ENCODE measurements around the gene FRS3.

DNA sequence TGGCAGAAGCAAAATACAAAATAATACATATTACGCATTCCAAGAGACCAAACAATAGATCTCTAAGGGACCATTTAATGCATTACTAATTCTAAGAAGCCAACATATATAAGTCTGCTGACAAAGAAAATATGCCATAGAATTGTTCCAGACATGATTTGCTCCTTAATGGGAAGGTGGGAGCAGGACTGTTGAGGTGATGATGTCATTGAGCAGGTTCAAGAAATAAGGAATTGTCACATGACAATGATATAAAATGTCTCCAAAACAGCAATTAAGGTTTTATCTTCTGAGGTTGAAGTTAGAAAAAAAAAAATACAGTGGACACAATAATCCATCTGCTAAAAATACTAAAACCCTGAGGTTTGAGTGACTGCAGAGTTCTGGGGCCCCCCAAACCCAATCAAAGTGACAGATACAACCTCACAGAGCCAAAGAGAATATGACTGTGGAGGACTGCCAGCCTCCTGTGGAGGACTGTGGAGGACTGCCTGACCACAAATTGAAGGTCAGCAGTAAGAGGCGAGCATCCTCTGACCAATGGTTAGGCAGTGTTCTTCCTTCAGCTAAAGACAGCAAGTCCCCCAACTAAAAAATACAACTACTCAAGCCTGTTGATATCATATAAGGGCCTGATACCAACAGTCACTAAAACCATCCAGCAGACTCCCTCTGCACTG is 46.8 kb upstream of the FRS3 start:
- TF ChIP-seq, protein P1, sequence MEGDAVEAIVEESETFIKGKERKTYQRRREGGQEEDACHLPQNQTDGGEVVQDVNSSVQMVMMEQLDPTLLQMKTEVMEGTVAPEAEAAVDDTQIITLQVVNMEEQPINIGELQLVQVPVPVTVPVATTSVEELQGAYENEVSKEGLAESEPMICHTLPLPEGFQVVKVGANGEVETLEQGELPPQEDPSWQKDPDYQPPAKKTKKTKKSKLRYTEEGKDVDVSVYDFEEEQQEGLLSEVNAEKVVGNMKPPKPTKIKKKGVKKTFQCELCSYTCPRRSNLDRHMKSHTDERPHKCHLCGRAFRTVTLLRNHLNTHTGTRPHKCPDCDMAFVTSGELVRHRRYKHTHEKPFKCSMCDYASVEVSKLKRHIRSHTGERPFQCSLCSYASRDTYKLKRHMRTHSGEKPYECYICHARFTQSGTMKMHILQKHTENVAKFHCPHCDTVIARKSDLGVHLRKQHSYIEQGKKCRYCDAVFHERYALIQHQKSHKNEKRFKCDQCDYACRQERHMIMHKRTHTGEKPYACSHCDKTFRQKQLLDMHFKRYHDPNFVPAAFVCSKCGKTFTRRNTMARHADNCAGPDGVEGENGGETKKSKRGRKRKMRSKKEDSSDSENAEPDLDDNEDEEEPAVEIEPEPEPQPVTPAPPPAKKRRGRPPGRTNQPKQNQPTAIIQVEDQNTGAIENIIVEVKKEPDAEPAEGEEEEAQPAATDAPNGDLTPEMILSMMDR (IDR thresholded peaks at IDR 0.05; ENCODE audit: insufficient read depth, low read length, poor library complexity, severe bottlenecking): no peak
- TF ChIP-seq EZH2phosphoT487 (conservative IDR thresholded peaks at IDR 0.05; ENCODE audit: low read length): no peak
